PC-3 (cell line): ENCODE data around the gene LAMC2. TPM values are rescaled to one million over a fixed set of nuclear protein-coding genes. Genes with fewer than 3 reads are reported as not detected.

Experiments
- ATAC-seq: fragments of 200-7000 bp; cut with Tn5 transposase; 2 replicates; pipeline ENCODE4 v1.9.1; 2020; ENCODE audit warnings: mild to moderate bottlenecking, moderate library complexity
- BruUV-seq: library from RNA; stranded (reverse); fragments of 400-500 nt; replicated peaks from 2 replicates; lab custom pipeline; 2021; lab: Mats Ljungman, UMichigan
- CTCF ChIA-PET: fragments of 300-600 bp; sonication (Branson Sonifier 250); formaldehyde crosslinking; loops from one replicate; lab custom pipeline; 2022; ENCODE audit warnings: antibody characterized with exemption; lab: Charles Lee
- POLR2A ChIA-PET: fragments of 300-600 bp; sonication (Branson Sonifier 250); formaldehyde crosslinking; loops from one replicate; lab custom pipeline; 2022; ENCODE audit warnings: antibody characterized with exemption; ENCODE audit not compliant: unreplicated experiment; lab: Charles Lee
- DNase-seq: peaks from one replicate; pipeline ENCODE4 v3.0.0-alpha.2; 2015
- H2AFZ ChIP-seq: fragments of 300-600 bp; sonication (generic); 2 replicates; pipeline ENCODE4 v1.6.0; 2016; ENCODE audit warnings: antibody characterized with exemption, low read length
- H3F3A ChIP-seq: fragments of 300-600 bp; sonication (generic); one replicate; pipeline ENCODE4 v1.6.0; 2017; ENCODE audit warnings: antibody characterized with exemption, low read length, control low read depth, mild to moderate bottlenecking; ENCODE audit not compliant: unreplicated experiment
- H3K27ac ChIP-seq: fragments of 300-600 bp; sonication (generic); 2 replicates; pipeline ENCODE4 v1.5.1; 2016; ENCODE audit warnings: mild to moderate bottlenecking, low read length
- H3K27me3 ChIP-seq: fragments of 300-600 bp; sonication (generic); 2 replicates; pipeline ENCODE4 v1.6.1; 2016; ENCODE audit warnings: low read length, mixed read lengths
- H3K36me3 ChIP-seq: fragments of 300-600 bp; sonication (generic); 2 replicates; pipeline ENCODE4 v1.6.1; 2016; ENCODE audit warnings: low read depth, mixed run types, low read length, mixed read lengths
- H3K4me1 ChIP-seq: fragments of 300-600 bp; sonication (generic); 2 replicates; pipeline ENCODE4 v1.5.1; 2016; ENCODE audit warnings: low read length; ENCODE audit not compliant: insufficient read depth
- H3K4me2 ChIP-seq: fragments of 300-600 bp; sonication (generic); 2 replicates; pipeline ENCODE4 v1.6.0; 2016; ENCODE audit warnings: low read length
- H3K4me3 ChIP-seq: fragments of 300-600 bp; sonication (generic); 2 replicates; pipeline ENCODE4 v1.5.1; 2016; ENCODE audit warnings: mild to moderate bottlenecking, low read length, mixed read lengths
- H3K79me2 ChIP-seq: fragments of 300-600 bp; sonication (generic); 2 replicates; pipeline ENCODE4 v1.6.1; 2017; ENCODE audit warnings: low read length, mixed read lengths
- H3K9ac ChIP-seq: fragments of 300-600 bp; sonication (generic); 2 replicates; pipeline ENCODE4 v1.6.0; 2016; ENCODE audit warnings: mild to moderate bottlenecking, low read length
- H3K9me2 ChIP-seq: fragments of 300-600 bp; sonication (generic); replicated peaks from 2 replicates; pipeline ENCODE4 v1.6.1; 2016; ENCODE audit warnings: mixed run types, low read length, mixed read lengths
- H3K9me3 ChIP-seq: fragments of 300-600 bp; sonication (generic); 2 replicates; pipeline ENCODE4 v1.6.1; 2016; ENCODE audit warnings: low read length, mixed read lengths
- H4K20me1 ChIP-seq: fragments of 300-600 bp; sonication (generic); 2 replicates; pipeline ENCODE4 v1.6.1; 2016; ENCODE audit warnings: low read length, mixed read lengths
- CTCF ChIP-seq: fragments of 300-600 bp; sonication (generic); conservative IDR thresholded peaks from 2 replicates; pipeline ENCODE4 v1.5.1; 2017; ENCODE audit warnings: antibody characterized with exemption, low read depth, mild to moderate bottlenecking, low read length
- EZH2 ChIP-seq: fragments of 300-600 bp; sonication (generic); IDR thresholded peaks from one replicate; pipeline ENCODE4 v1.6.1; 2017; ENCODE audit warnings: antibody characterized with exemption, mild to moderate bottlenecking, low read length; ENCODE audit not compliant: unreplicated experiment
- EZH2phosphoT487 ChIP-seq: fragments of 300-600 bp; sonication (generic); IDR thresholded peaks from 2 replicates; pipeline ENCODE4 v1.6.1; 2018; ENCODE audit warnings: mild to moderate bottlenecking, antibody characterized with exemption, low read length, borderline replicate concordance
- intact Hi-C: fragments of 100-400 bp; cut with micrococcal nuclease; formaldehyde crosslinking; loops from 2 replicates; pipeline ENCODE4 v1.9.0; 2023
- total RNA-seq: library from RNA; depleted of rRNA; stranded (reverse); fragments of >200 nt; gene quantifications from 2 replicates; pipeline ENCODE4 v1.2.3, GENCODE V29; 2014

LAMC2 gene
- total RNA-seq, 1 experiment from 2014 or later, result 105 TPM

GRCh38 chr1:183262628-183263200 is 76.7 kb downstream of the LAMC2 start:
- TF ChIP-seq CTCF, result no peak
- TF ChIP-seq EZH2phosphoT487, result no peak
- TF ChIP-seq EZH2, result no peak
- BruUV-seq, result no TSS peak
- no peaks in the 10 kb centered on the region for H3K79me2 ChIP-seq
- H4K20me1 ChIP-seq, result no peaks in the 10 kb centered on the region
- H3K36me3 ChIP-seq, result no peaks in the 10 kb centered on the region
- no peaks in the 10 kb centered on the region for H3K9me3 ChIP-seq
- no peak overlapping the region for H3K27ac ChIP-seq
- ChIA-PET POLR2A (no interaction called here), CTCF (no interaction called here)
- intact Hi-C loops, result no loop called here
- DNase-seq (no peak), ATAC-seq (no peak)
- no peak overlapping the region for H3K4me3 ChIP-seq
- no peak overlapping the region for H3K9ac ChIP-seq
- H3K9me2 ChIP-seq, result no peaks in the 10 kb centered on the region
- no peaks in the 10 kb centered on the region for H3K27me3 ChIP-seq
- H3K4me2 ChIP-seq, result no peak overlapping the region
- H3F3A ChIP-seq, result no peaks in the 10 kb centered on the region
- peaks cover 5% of the 10 kb centered on the region; the same call in 1 of the 2 replicates for H3K4me1 ChIP-seq
- H2AFZ ChIP-seq, result no peak overlapping the region

- Histone ChIP-seq H3K27ac (no peak overlapping the region), H4K20me1 (no peaks in the 10 kb centered on the region), H3K79me2 (no peaks in the 10 kb centered on the region), H3K27me3 (no peaks in the 10 kb centered on the region), H3K9me2 (no peaks in the 10 kb centered on the region), H3K4me1 (peaks cover 8% of the 10 kb centered on the region; the same call in 1 of the 2 replicates), H3K4me2 (no peak overlapping the region), H3K36me3 (no peaks in the 10 kb centered on the region), H3K9ac (no peak overlapping the region), H2AFZ (no peak overlapping the region), H3K9me3 (no peaks in the 10 kb centered on the region), H3F3A (no peaks in the 10 kb centered on the region), H3K4me3 (no peak overlapping the region)
- DNase-seq (no peak), ATAC-seq (no peak)
- intact Hi-C loops, result no loop called here
- POLR2A ChIA-PET, result no interaction called here
- BruUV-seq, result no TSS peak
- CTCF ChIA-PET, result no interaction called here
- TF ChIP-seq EZH2phosphoT487 (no peak), CTCF (no peak)
Observed at GRCh38 chr1:183263886-183264602, 78.0 kb downstream of the LAMC2 start.
